GM18526 (cell line): ENCODE measurements around the gene MPPED2.

Experiments
- POLR2A ChIP-seq: IDR thresholded peaks from 3 replicates; pipeline ENCODE4 v1.6.1; 2011; ENCODE audit not compliant: insufficient read length; ENCODE audit errors: extremely low read depth

Gene MPPED2

DNA sequence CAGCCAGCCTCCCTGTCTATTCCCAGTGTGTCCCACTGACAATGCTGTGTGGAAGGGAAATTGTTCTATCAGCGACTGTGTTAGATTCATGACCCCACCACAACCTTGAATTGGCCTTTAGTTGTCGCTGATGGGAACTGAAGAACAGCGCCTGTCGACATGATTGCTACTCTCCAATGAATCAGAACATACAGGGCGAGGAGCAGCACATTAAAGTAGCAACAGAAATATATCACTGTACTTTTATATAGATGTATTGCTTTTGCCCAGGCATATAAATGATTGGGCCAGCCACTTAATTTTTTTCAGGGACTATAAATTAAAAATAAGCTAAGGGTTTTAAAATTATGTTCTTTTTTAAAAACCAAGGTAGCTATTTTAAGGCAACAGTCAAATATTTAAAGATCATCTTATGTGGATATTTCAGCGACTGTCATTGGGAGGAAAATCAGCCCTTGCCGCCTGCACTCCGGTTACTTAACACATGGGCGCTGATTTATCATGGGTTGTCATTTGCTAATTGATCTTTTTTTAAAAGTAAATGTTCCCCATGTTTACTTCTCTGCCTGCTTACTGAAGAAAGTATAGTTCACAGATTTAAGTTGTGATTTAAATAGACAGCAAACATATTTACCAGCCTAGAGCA lies 221.2 kb downstream of the MPPED2 start:
- TF ChIP-seq POLR2A: no peak

- no peak for TF ChIP-seq POLR2A
Measured at GRCh38 chr11:30364139-30364836, 221.9 kb downstream of the MPPED2 start.

DNA sequence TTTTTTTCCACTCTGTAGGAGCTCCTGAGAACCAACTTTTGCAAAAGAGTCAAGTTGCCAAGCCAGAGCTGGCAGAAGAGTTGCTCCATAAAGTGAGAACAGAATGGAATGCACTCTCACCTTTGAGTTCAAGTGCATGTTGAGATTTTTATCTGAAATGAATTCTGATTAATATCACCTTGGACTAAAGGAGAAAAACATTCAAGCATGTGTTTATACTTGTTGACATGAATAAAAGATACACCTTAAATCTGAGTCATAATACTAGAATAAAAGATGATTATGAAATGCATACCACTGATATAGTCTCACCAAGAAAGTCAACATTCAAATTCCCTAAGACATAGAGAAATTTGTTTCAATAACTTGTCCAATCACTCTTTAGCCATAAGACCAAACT lies 225.4 kb downstream of the MPPED2 start:
- TF ChIP-seq POLR2A: no peak
